Neural cell (in vitro differentiated cells): ENCODE results near the gene FOXO3.

Experiments
- EP300 ChIP-seq: fragments of 450-650 bp; conservative IDR thresholded peaks from 2 replicates; pipeline ENCODE4 v1.6.1; 2014; ENCODE audit warnings: antibody characterized with exemption, mild to moderate bottlenecking, moderate library complexity; ENCODE audit not compliant: poor library complexity, severe bottlenecking
- EZH2 ChIP-seq: fragments of 200-600, 300-800 bp; shearing (Covaris generic), sonication (generic); IDR thresholded peaks from 2 replicates; pipeline ENCODE4 v1.6.1; 2014; ENCODE audit warnings: antibody characterized with exemption, low read length, borderline replicate concordance, mild to moderate bottlenecking; ENCODE audit not compliant: insufficient read depth, poor library complexity, severe bottlenecking
- MXI1 ChIP-seq: fragments of 450-650 bp; conservative IDR thresholded peaks from 2 replicates; pipeline ENCODE4 v1.6.1; 2014; ENCODE audit warnings: antibody characterized with exemption, mild to moderate bottlenecking; ENCODE audit not compliant: poor library complexity, severe bottlenecking
- POLR2AphosphoS5 ChIP-seq: IDR thresholded peaks from 2 replicates; pipeline ENCODE4 v1.6.1; 2012
- RAD21 ChIP-seq: fragments of 450-650 bp; conservative IDR thresholded peaks from 2 replicates; pipeline ENCODE4 v1.6.1; 2014; ENCODE audit warnings: antibody characterized with exemption, mild to moderate bottlenecking, moderate library complexity
- REST ChIP-seq: IDR thresholded peaks from 2 replicates; pipeline ENCODE4 v1.6.1; 2012; ENCODE audit warnings: borderline replicate concordance
- SMC3 ChIP-seq: fragments of 450-650 bp; conservative IDR thresholded peaks from 2 replicates; pipeline ENCODE4 v1.6.1; 2014; ENCODE audit warnings: antibody characterized with exemption, mild to moderate bottlenecking, moderate library complexity; ENCODE audit not compliant: poor library complexity
- TAF1 ChIP-seq: IDR thresholded peaks from 2 replicates; pipeline ENCODE4 v1.6.1; 2012; ENCODE audit warnings: low read depth
- TF ChIP-seq, protein P1 (sequence below): fragments of 450-650 bp; IDR thresholded peaks from 2 replicates; pipeline ENCODE4 v1.5.1; 2014; ENCODE audit warnings: antibody characterized with exemption, mild to moderate bottlenecking, moderate library complexity; ENCODE audit not compliant: poor library complexity, severe bottlenecking

DNA sequence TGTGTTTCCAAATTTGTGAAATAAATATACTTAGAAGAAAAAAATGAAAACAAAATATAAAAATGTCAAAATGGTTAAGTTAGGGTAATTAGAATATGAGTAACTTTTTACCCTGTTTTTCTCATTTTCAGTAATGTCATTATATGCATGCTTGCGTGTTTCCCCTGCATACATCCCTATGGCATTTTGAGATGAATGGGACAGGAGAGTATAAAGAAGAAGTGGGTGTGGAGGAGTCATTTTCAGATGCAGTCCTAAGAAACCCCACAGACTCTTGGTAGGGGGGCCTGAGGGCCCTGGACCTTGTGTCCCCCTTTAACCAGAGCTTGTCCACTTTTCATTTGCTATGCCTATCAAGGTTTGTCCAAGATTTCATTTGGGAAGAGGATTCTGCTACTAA, 77.2 kb downstream of the FOXO3 start:
- TF ChIP-seq EZH2: no peak
- TF ChIP-seq TAF1: no peak
- TF ChIP-seq, protein P1, sequence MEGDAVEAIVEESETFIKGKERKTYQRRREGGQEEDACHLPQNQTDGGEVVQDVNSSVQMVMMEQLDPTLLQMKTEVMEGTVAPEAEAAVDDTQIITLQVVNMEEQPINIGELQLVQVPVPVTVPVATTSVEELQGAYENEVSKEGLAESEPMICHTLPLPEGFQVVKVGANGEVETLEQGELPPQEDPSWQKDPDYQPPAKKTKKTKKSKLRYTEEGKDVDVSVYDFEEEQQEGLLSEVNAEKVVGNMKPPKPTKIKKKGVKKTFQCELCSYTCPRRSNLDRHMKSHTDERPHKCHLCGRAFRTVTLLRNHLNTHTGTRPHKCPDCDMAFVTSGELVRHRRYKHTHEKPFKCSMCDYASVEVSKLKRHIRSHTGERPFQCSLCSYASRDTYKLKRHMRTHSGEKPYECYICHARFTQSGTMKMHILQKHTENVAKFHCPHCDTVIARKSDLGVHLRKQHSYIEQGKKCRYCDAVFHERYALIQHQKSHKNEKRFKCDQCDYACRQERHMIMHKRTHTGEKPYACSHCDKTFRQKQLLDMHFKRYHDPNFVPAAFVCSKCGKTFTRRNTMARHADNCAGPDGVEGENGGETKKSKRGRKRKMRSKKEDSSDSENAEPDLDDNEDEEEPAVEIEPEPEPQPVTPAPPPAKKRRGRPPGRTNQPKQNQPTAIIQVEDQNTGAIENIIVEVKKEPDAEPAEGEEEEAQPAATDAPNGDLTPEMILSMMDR: no peak
- TF ChIP-seq REST: no peak
- no peak for TF ChIP-seq POLR2AphosphoS5
- no peak for TF ChIP-seq RAD21
- no peak for TF ChIP-seq EP300
- no peak for TF ChIP-seq MXI1
- TF ChIP-seq SMC3: no peak
